WTC11 (cell line): Measurements from ENCODE around the gene CPT2.

Source experiments
- CTCF ChIP-seq: fragments of 200-600 bp; IDR thresholded peaks from 2 replicates; pipeline ENCODE4 v1.8.0; 2022; ENCODE audit warnings: antibody characterized with exemption
- GABPB1 ChIP-seq: sonication (generic); formaldehyde crosslinking; IDR thresholded peaks from 2 replicates; pipeline ENCODE4 v1.8.1; 2023; ENCODE audit warnings: mild to moderate bottlenecking, missing genetic modification reagents
- MAX ChIP-seq: sonication (generic); formaldehyde crosslinking; IDR thresholded peaks from 2 replicates; pipeline ENCODE4 v1.8.0; 2022; ENCODE audit warnings: mild to moderate bottlenecking, missing genetic modification reagents
- MXD4 ChIP-seq: fragments of 250-450 bp; sonication (Bioruptor Pico); IDR thresholded peaks from 2 replicates; pipeline ENCODE4 v1.8.0; 2021; ENCODE audit warnings: mild to moderate bottlenecking, moderate library complexity, borderline replicate concordance
- NFE2L1 ChIP-seq: sonication (generic); formaldehyde crosslinking; IDR thresholded peaks from 2 replicates; pipeline ENCODE4 v1.8.1; 2023; ENCODE audit warnings: missing genetic modification reagents
- NR3C1 ChIP-seq: sonication (generic); formaldehyde crosslinking; conservative IDR thresholded peaks from 2 replicates; pipeline ENCODE4 v1.8.1; 2023; ENCODE audit warnings: low read depth, mild to moderate bottlenecking, missing genetic modification reagents
- TCF7 ChIP-seq: sonication (generic); formaldehyde crosslinking; IDR thresholded peaks from 2 replicates; pipeline ENCODE4 v1.8.0; 2022; ENCODE audit warnings: mild to moderate bottlenecking, low read depth, missing genetic modification reagents, moderate library complexity
- TEAD1 ChIP-seq: sonication (generic); formaldehyde crosslinking; IDR thresholded peaks from 2 replicates; pipeline ENCODE4 v1.8.0; 2022; ENCODE audit warnings: mild to moderate bottlenecking, missing genetic modification reagents
- USF2 ChIP-seq: sonication (generic); formaldehyde crosslinking; IDR thresholded peaks from 2 replicates; pipeline ENCODE4 v1.8.1; 2023; ENCODE audit warnings: mild to moderate bottlenecking, missing genetic modification reagents, moderate library complexity
- ZNF138 ChIP-seq: sonication (generic); formaldehyde crosslinking; conservative IDR thresholded peaks from 2 replicates; pipeline ENCODE4 v1.8.1; 2022; ENCODE audit warnings: mild to moderate bottlenecking, moderate library complexity, missing genetic modification reagents
- TF ChIP-seq, protein P1 (sequence below): sonication (generic); formaldehyde crosslinking; IDR thresholded peaks from 2 replicates; pipeline ENCODE4 v1.8.1; 2023; ENCODE audit warnings: mild to moderate bottlenecking, missing genetic modification reagents
- TF ChIP-seq, protein P2 (sequence below): sonication (generic); formaldehyde crosslinking; IDR thresholded peaks from 2 replicates; pipeline ENCODE4 v1.8.1; 2022; ENCODE audit warnings: low read depth, missing genetic modification reagents, borderline replicate concordance
- TF ChIP-seq, protein P3 (sequence below): sonication (generic); formaldehyde crosslinking; IDR thresholded peaks from 2 replicates; pipeline ENCODE4 v1.8.0; 2022; ENCODE audit warnings: mild to moderate bottlenecking, missing genetic modification reagents

DNA sequence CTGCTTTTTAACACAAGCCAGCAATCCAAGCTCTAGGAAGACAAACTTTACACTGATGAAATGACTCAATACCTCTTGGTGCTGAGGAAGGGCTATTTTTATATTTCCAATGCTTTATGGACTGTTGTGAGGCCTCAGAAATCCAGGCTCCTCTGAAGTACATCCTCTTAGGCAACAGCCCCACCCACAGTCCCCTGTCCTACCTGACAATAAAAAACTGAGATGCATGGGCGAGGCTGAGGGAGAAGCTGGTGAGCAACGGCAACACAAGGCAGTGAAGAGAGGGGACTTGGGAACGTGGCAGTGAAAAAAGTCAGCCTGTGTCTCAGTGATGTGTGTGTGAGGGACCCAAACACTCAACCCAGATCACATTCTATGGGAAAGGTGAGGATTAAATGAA lies 10.1 kb upstream of the CPT2 start:
- TF ChIP-seq CTCF (no peak), NFE2L1 (CRISPR knock-in tag) (no peak), ZNF138 (CRISPR knock-in tag) (no peak), USF2 (CRISPR knock-in tag) (no peak), GABPB1 (no peak), NR3C1 (no peak), TCF7 (no peak), MAX (CRISPR knock-in tag) (no peak), TEAD1 (no peak), MXD4 (no peak)
- TF ChIP-seq, protein P1, sequence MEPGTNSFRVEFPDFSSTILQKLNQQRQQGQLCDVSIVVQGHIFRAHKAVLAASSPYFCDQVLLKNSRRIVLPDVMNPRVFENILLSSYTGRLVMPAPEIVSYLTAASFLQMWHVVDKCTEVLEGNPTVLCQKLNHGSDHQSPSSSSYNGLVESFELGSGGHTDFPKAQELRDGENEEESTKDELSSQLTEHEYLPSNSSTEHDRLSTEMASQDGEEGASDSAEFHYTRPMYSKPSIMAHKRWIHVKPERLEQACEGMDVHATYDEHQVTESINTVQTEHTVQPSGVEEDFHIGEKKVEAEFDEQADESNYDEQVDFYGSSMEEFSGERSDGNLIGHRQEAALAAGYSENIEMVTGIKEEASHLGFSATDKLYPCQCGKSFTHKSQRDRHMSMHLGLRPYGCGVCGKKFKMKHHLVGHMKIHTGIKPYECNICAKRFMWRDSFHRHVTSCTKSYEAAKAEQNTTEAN (CRISPR knock-in tag), result no peak
- TF ChIP-seq, protein P2, sequence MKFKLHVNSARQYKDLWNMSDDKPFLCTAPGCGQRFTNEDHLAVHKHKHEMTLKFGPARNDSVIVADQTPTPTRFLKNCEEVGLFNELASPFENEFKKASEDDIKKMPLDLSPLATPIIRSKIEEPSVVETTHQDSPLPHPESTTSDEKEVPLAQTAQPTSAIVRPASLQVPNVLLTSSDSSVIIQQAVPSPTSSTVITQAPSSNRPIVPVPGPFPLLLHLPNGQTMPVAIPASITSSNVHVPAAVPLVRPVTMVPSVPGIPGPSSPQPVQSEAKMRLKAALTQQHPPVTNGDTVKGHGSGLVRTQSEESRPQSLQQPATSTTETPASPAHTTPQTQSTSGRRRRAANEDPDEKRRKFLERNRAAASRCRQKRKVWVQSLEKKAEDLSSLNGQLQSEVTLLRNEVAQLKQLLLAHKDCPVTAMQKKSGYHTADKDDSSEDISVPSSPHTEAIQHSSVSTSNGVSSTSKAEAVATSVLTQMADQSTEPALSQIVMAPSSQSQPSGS (CRISPR knock-in tag), result no peak
- TF ChIP-seq, protein P3, sequence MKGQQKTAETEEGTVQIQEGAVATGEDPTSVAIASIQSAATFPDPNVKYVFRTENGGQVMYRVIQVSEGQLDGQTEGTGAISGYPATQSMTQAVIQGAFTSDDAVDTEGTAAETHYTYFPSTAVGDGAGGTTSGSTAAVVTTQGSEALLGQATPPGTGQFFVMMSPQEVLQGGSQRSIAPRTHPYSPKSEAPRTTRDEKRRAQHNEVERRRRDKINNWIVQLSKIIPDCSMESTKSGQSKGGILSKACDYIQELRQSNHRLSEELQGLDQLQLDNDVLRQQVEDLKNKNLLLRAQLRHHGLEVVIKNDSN (CRISPR knock-in tag), result no peak
